GM12878 (cell line): ENCODE measurements around the gene KIF1C. TPM values are rescaled to one million over a fixed set of nuclear protein-coding genes. Genes with fewer than 3 reads are reported as not detected.

Experiments
- ATAC-seq: fragments of 200-7000 bp; cut with Tn5 transposase; 3 replicates; pipeline ENCODE4 v1.9.1; 2020; ENCODE audit warnings: mild to moderate bottlenecking, moderate library complexity
- BruUV-seq: library from RNA; stranded (reverse); fragments of 400-500 nt; replicated peaks from 2 replicates; lab custom pipeline; 2021; lab: Mats Ljungman, UMichigan
- CTCF ChIA-PET: fragments of 300-600 bp; sonication (Branson Sonifier 250); formaldehyde crosslinking; extraction: SDS; loops from one replicate; lab custom pipeline; 2021; ENCODE audit warnings: inconsistent platforms; lab: Yijun Ruan, JAX
- POLR2A ChIA-PET: fragments of 350-600 bp; formaldehyde crosslinking; extraction: SDS; loops from one replicate; lab custom pipeline; 2021; ENCODE audit warnings: inconsistent platforms; lab: Charles Lee
- RAD21 ChIA-PET: fragments of 300-600 bp; sonication (Branson Sonifier 250); formaldehyde crosslinking; loops from one replicate; lab custom pipeline; 2023; ENCODE audit warnings: antibody characterized with exemption; ENCODE audit not compliant: unreplicated experiment; lab: Charles Lee
- SMC1A ChIA-PET: fragments of 300-600 bp; sonication (Branson Sonifier 250); formaldehyde crosslinking; loops from one replicate; lab custom pipeline; 2023; ENCODE audit not compliant: unreplicated experiment, uncharacterized antibody; lab: Charles Lee
- DNase-seq: peaks from one replicate; pipeline ENCODE4 v3.0.0-alpha.2; 2011; ENCODE audit warnings: low read depth, low spot score
- FAIRE-seq: peaks from 3 replicates; lab custom pipeline; 2011; peaks lifted over from hg19 to GRCh38; lab: Jason Lieb, UNC
- H2AFZ ChIP-seq: 2 replicates; pipeline ENCODE4 v1.6.0; 2011; ENCODE audit warnings: low read depth, low read length, control low read depth; ENCODE audit not compliant: control insufficient read depth
- H3K27ac ChIP-seq: 2 replicates; pipeline ENCODE4 v1.5.1; 2011; ENCODE audit warnings: control low read depth; ENCODE audit not compliant: control insufficient read depth, insufficient read depth
- H3K27me3 ChIP-seq, 2 experiments: replicated peaks in 1 of 2; 2 replicates each; pipeline versions ENCODE4 v1.6.0 to v1.6.1; 2011; ENCODE audit warnings: low read length in 1 of 2; ENCODE audit not compliant: control insufficient read depth in 2 of 2, insufficient read depth in 2 of 2
- H3K36me3 ChIP-seq, 2 experiments: 2 replicates each; pipeline ENCODE4 v1.5.1; 2011; ENCODE audit warnings: low read length in 1 of 2; ENCODE audit not compliant: control insufficient read depth in 2 of 2, insufficient read depth in 2 of 2
- H3K4me1 ChIP-seq: 2 replicates; pipeline ENCODE4 v1.6.1; 2011; ENCODE audit warnings: mild to moderate bottlenecking, low read length, moderate library complexity, mixed read lengths; ENCODE audit not compliant: control insufficient read depth, insufficient read depth
- H3K4me2 ChIP-seq: 2 replicates; pipeline ENCODE4 v1.6.0; 2011; ENCODE audit warnings: control low read depth; ENCODE audit not compliant: control insufficient read depth, insufficient read depth
- H3K4me3 ChIP-seq: fragments of 200-600 bp; sonication (generic); 2 replicates; pipeline ENCODE4 v1.5.1; 2016
- H3K79me2 ChIP-seq: 2 replicates; pipeline ENCODE4 v1.6.0; 2011; ENCODE audit warnings: low read length; ENCODE audit not compliant: control insufficient read depth, insufficient read depth
- H3K9ac ChIP-seq: 2 replicates; pipeline ENCODE4 v1.8.0; 2011; ENCODE audit warnings: low read length, control low read depth, mixed read lengths; ENCODE audit not compliant: control insufficient read depth, insufficient read depth
- H3K9me3 ChIP-seq: replicated peaks from 3 replicates; pipeline ENCODE4 v1.5.1; 2011; ENCODE audit warnings: mild to moderate bottlenecking, low read length; ENCODE audit not compliant: control insufficient read depth, insufficient read depth
- H4K20me1 ChIP-seq: 2 replicates; pipeline ENCODE4 v1.6.0; 2011; ENCODE audit not compliant: control insufficient read depth, insufficient read depth
- MYC ChIP-seq: IDR thresholded peaks from 2 replicates; pipeline ENCODE4 v1.6.1; 2011; ENCODE audit warnings: mild to moderate bottlenecking, low read length, moderate library complexity, inconsistent platforms; ENCODE audit not compliant: insufficient read depth, insufficient replicate concordance, insufficient read length, severe bottlenecking
- NFYA ChIP-seq: IDR thresholded peaks from 2 replicates; pipeline ENCODE4 v1.6.1; 2011; ENCODE audit warnings: low read depth, mild to moderate bottlenecking, low read length, improper control_type of control experiment, borderline replicate concordance
- SMAD1 ChIP-seq: fragments of 450-650 bp; IDR thresholded peaks from 2 replicates; pipeline ENCODE4 v1.6.1; 2018; ENCODE audit warnings: mild to moderate bottlenecking, low read depth; ENCODE audit not compliant: partially characterized antibody
- WGBS: methylation state at CpG from one replicate; pipeline ENCODE4 v1.1.6; 2016; ENCODE audit warnings: low lambda C conversion rate; ENCODE audit not compliant: insufficient replicate concordance, insufficient coverage; ENCODE audit errors: missing lambda C conversion rate; 5-methylcytosine and 5-hydroxymethylcytosine counted together
- in situ Hi-C: fragments of 300-500 bp; cut with MboI; formaldehyde crosslinking; loops from 9 replicates; pipeline ENCODE4 v1.14.3; 2018; ENCODE audit warnings: mixed read lengths
- intact Hi-C: fragments of 100-400 bp; cut with micrococcal nuclease; formaldehyde crosslinking; loops from one replicate; pipeline ENCODE4 v1.14.2; 2022; ENCODE audit not compliant: unreplicated experiment
- polyA plus RNA-seq, 11 experiments: library from polyadenylated mRNA; depleted of rRNA in 4 of 11; unstranded in 6 of 11; stranded (reverse) in 5 of 11; fragments of >200 nt; fragmentation: Nextera tagmentation in 4 of 11; fragmentation: Illumina TruSeq in 1 of 11; extraction: Ambion mirVana in 4 of 11; extraction: Trizol in 1 of 11; gene quantifications; 1 replicate in 1 of 11; 2 replicates in 10 of 11; pipeline versions ENCODE4 v1.2.1 to v1.2.3, GENCODE V29; 2011 to 2016; ENCODE audit warnings: inconsistent platforms in 2 of 11, missing spikeins in 2 of 11, low read depth in 1 of 11
- total RNA-seq, 4 experiments: library from RNA; depleted of rRNA in 3 of 4; stranded (reverse); fragments of >200 nt in 3 of 4; fragmentation: Illumina TruSeq in 1 of 4; extraction: Trizol in 1 of 4; gene quantifications; 2 replicates each; pipeline versions ENCODE4 v1.2.1 to v1.2.3, GENCODE V29; 2013 to 2021
- TF ChIP-seq, protein P1 (sequence below): fragments of 450-650 bp; IDR thresholded peaks from 2 replicates; pipeline ENCODE4 v1.6.1; 2017; ENCODE audit warnings: mild to moderate bottlenecking

KIF1C gene
- total and polyA plus RNA-seq, 10 of the 15 experiments (the other 5 are each of a cell fraction or from before 2014, with no cell fraction given) = 1.4 to 65.9 (median 21.1) TPM

DNA sequence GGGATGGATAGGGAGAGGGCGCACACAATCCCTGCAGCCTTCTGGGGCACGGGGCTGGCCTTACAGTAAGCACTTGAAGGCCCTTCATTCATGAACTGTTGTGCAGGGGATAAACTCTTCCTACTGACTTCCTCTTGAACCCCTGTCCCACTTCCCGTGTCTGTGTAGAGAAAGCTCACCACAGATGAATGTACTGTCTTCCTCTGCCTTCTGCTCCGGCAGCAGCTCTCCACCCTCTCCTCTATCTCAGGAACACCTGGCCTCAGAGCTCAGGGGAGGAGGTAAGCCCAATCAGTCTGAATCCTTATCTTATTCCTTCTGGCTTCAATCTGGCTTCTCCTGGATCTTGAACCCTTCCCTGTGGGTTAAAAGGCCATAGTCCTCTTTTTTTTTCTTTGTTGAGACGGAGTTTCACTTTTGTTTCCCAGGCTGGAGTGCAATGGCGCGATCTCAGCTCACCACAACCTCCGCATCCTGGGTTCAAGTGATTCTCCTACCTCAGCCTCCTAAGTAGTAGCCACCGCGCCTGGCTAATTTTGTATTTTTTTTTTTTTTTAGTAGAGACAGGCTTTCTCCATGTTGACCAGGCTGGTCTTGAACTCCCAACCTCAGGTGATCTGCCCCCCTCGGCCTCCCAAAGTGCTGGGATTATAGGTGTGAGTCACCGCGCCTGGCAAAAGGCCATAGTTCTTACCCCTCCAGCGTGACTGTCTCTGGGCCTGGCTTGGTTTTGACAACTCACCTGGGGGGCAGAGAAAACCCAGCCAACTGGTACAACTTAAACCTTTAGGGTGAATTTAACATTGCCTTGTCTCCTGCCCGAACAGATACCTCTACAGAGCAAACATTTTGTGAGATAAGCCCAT is 44.6 kb downstream of the KIF1C start:
- no peaks in the 10 kb centered on the region for H3K79me2 ChIP-seq
- no peaks in the 10 kb centered on the region for H3K9me3 ChIP-seq
- H3K9ac ChIP-seq = no peak overlapping the region
- no peak overlapping the region for H3K4me3 ChIP-seq
- SMC1A ChIA-PET = interaction anchor here (1.9 kb wide), 1 partner anchor 25 kb away, joined by 4 read pairs; no protein-coding TSS in a partner anchor
- intact Hi-C loops = no loop called here
- WGBS = 73% methylated on average over 15 of the region's 15 CpGs
- no peaks in the 10 kb centered on the region for H4K20me1 ChIP-seq
- no peaks in the 10 kb centered on the region for H3K36me3 ChIP-seq
- CTCF ChIA-PET = interaction anchor here (1.1 kb wide), 1 partner anchor 11 kb away, joined by 3 read pairs; no protein-coding TSS in a partner anchor
- H3K4me2 ChIP-seq = no peak overlapping the region
- TF ChIP-seq MYC (no peak), SMAD1 (no peak), NFYA (no peak)
- TF ChIP-seq, protein P1, sequence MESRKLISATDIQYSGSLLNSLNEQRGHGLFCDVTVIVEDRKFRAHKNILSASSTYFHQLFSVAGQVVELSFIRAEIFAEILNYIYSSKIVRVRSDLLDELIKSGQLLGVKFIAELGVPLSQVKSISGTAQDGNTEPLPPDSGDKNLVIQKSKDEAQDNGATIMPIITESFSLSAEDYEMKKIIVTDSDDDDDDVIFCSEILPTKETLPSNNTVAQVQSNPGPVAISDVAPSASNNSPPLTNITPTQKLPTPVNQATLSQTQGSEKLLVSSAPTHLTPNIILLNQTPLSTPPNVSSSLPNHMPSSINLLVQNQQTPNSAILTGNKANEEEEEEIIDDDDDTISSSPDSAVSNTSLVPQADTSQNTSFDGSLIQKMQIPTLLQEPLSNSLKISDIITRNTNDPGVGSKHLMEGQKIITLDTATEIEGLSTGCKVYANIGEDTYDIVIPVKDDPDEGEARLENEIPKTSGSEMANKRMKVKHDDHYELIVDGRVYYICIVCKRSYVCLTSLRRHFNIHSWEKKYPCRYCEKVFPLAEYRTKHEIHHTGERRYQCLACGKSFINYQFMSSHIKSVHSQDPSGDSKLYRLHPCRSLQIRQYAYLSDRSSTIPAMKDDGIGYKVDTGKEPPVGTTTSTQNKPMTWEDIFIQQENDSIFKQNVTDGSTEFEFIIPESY = no peak
- TF ChIP-seq, all 136 proteins: peak for 0
- no peak overlapping the region for H3K27ac ChIP-seq
- no peaks in the 10 kb centered on the region for H3K4me1 ChIP-seq
- ChIA-PET RAD21 (interaction anchor here (0.6 kb wide), 1 partner anchor 55 kb away, joined by 3 read pairs; no protein-coding TSS in a partner anchor), POLR2A (interaction anchor here (0.5 kb wide), 1 partner anchor 9 kb away, joined by 5 read pairs; no protein-coding TSS in a partner anchor)
- H3K27me3 ChIP-seq = no peaks in the 10 kb centered on the region
- in situ Hi-C loops = no loop called here
- ATAC-seq (no peak), FAIRE-seq (no peak), DNase-seq (no peak)
- H2AFZ ChIP-seq = no peak overlapping the region
- BruUV-seq = no TSS peak
